AG20443 (cell line): ENCODE data around the gene ENOSF1.
"Not testable (repeated sequence)": the region's sequence is repeated elsewhere in the genome, so short reads cannot be mapped to it uniquely, and the experiment has no call there.

Experiments
- DNase-seq: peaks from one replicate; pipeline ENCODE4 v3.0.0; 2012; ENCODE audit warnings: low spot score, mixed read lengths

The ENOSF1 gene

GRCh38 chr18:712401-713134 is at the start of gene ENOSF1:
Gene ENOSF1, minus strand, starts transcription at chr18:712630. Its CDS starts 43 bp downstream, at chr18:712587.
- peak; percentile 97 for DNase-seq

GRCh38 chr18:759864-760263 is 47.4 kb upstream of the ENOSF1 start:
- DNase-seq: not testable (repeated sequence)

- no peak for DNase-seq
Observed at GRCh38 chr18:755506-755905, 43.1 kb upstream of the ENOSF1 start.

- no peak for DNase-seq
Observed at GRCh38 chr18:754656-755055, 42.2 kb upstream of the ENOSF1 start.

- DNase-seq: no peak
Observed at GRCh38 chr18:750456-750855, 38.0 kb upstream of the ENOSF1 start.

- no peak for DNase-seq
Observed at GRCh38 chr18:744832-745597, 32.6 kb upstream of the ENOSF1 start.

- DNase-seq: peak; percentile 63
Observed at GRCh38 chr18:741931-742512, 29.6 kb upstream of the ENOSF1 start.

GRCh38 chr18:732371-732770 is 19.9 kb upstream of the ENOSF1 start:
- no peak for DNase-seq

- DNase-seq: no peak
Observed at GRCh38 chr18:731185-731584, 18.8 kb upstream of the ENOSF1 start.

GRCh38 chr18:730692-731091 is 18.3 kb upstream of the ENOSF1 start:
- no peak for DNase-seq

- not testable (repeated sequence) for DNase-seq
Observed at GRCh38 chr18:730120-730519, 17.7 kb upstream of the ENOSF1 start.

GRCh38 chr18:725646-726045 is 13.2 kb upstream of the ENOSF1 start:
- no peak for DNase-seq

GRCh38 chr18:723541-724080 is 11.2 kb upstream of the ENOSF1 start:
- no peak for DNase-seq

GRCh38 chr18:717003-717402 is 4.6 kb upstream of the ENOSF1 start:
- DNase-seq: no peak

GRCh38 chr18:715626-716025 is 3.2 kb upstream of the ENOSF1 start:
- DNase-seq: peak; percentile 26

GRCh38 chr18:713135-713490 is 683 bp upstream of the ENOSF1 start:
- no peak for DNase-seq

- DNase-seq: peak; percentile 81
Observed at GRCh38 chr18:711657-712400, 601 bp downstream of the ENOSF1 start.

- no peak for DNase-seq
Observed at GRCh38 chr18:711310-711656, 1.1 kb downstream of the ENOSF1 start.

GRCh38 chr18:710418-711300 is 1.8 kb downstream of the ENOSF1 start:
- DNase-seq: no peak

GRCh38 chr18:709771-710170 is 2.7 kb downstream of the ENOSF1 start:
- no peak for DNase-seq

- DNase-seq: no peak
Observed at GRCh38 chr18:708096-708495, 4.3 kb downstream of the ENOSF1 start.
